Activated CD4-positive, CD25-positive, alpha-beta regulatory T cell treated with anti-CD3 and anti-CD28 coated beads, Interleukin-2, amount 50 U/mL, for 72 hours (primary cell): ENCODE results near the gene GDPD4.
A peak's percentile ranks its signal among the peaks of the same experiment; 100 is the strongest.

Experiments used
- DNase-seq: peaks from one replicate; pipeline ENCODE4 v3.0.0; 2021

The GDPD4 gene

GRCh38 chr11:77203901-77204753, 97.4 kb downstream of the GDPD4 start:
- DNase-seq: peak; percentile 28

- DNase-seq: peak; percentile 16
Observed at GRCh38 chr11:77202941-77203900, 98.3 kb downstream of the GDPD4 start.

- DNase-seq: peak; percentile 17
Observed at GRCh38 chr11:77201991-77202841, 99.3 kb downstream of the GDPD4 start.

GRCh38 chr11:77201370-77201769, 100.1 kb downstream of the GDPD4 start:
- peak; percentile 17 for DNase-seq

GRCh38 chr11:77200351-77201268, 100.9 kb downstream of the GDPD4 start:
- peak; percentile 24 for DNase-seq

GRCh38 chr11:77199137-77199745, 102.2 kb downstream of the GDPD4 start:
- peak; percentile 19 for DNase-seq

- DNase-seq: peak; percentile 30
Observed at GRCh38 chr11:77198440-77198849, 103.0 kb downstream of the GDPD4 start.

GRCh38 chr11:77197626-77198320, 103.7 kb downstream of the GDPD4 start:
- peak; percentile 20 for DNase-seq

GRCh38 chr11:77196961-77197360, 104.5 kb downstream of the GDPD4 start:
- no peak for DNase-seq

- no peak for DNase-seq
Observed at GRCh38 chr11:77195071-77195755, 106.3 kb downstream of the GDPD4 start.

GRCh38 chr11:77193911-77194830, 107.3 kb downstream of the GDPD4 start:
- no peak for DNase-seq

- DNase-seq: no peak
Observed at GRCh38 chr11:77193167-77193566, 108.3 kb downstream of the GDPD4 start.

- no peak for DNase-seq
Observed at GRCh38 chr11:77191823-77192495, 109.5 kb downstream of the GDPD4 start.

- no peak for DNase-seq
Observed at GRCh38 chr11:77191429-77191822, 110.1 kb downstream of the GDPD4 start.

GRCh38 chr11:77190331-77191075, 111.0 kb downstream of the GDPD4 start:
- DNase-seq: no peak

GRCh38 chr11:77189588-77190210, 111.8 kb downstream of the GDPD4 start:
- no peak for DNase-seq
